NCI-H2171 (cell line): ENCODE data around the gene TMEM86B.

Source experiments
- DNase-seq: peaks from one replicate; lab custom pipeline; 2025; lab: John Stamatoyannopoulos, UW

Gene TMEM86B

GRCh38 chr19:55257461-55258420, 29.2 kb upstream of the TMEM86B start:
- no peak for DNase-seq

GRCh38 chr19:55256562-55257460, 28.2 kb upstream of the TMEM86B start:
- DNase-seq, result no peak

GRCh38 chr19:55255618-55256423, 27.3 kb upstream of the TMEM86B start:
- no peak for DNase-seq

- DNase-seq, result no peak
Measured at GRCh38 chr19:55254625-55254977, 26.0 kb upstream of the TMEM86B start.

- no peak for DNase-seq
Measured at GRCh38 chr19:55253842-55254624, 25.5 kb upstream of the TMEM86B start.

GRCh38 chr19:55252760-55253663, 24.4 kb upstream of the TMEM86B start:
- DNase-seq, result no peak

GRCh38 chr19:55251341-55252081, 22.9 kb upstream of the TMEM86B start:
- no peak for DNase-seq

- no peak for DNase-seq
Measured at GRCh38 chr19:55250262-55251036, 21.9 kb upstream of the TMEM86B start.

DNA sequence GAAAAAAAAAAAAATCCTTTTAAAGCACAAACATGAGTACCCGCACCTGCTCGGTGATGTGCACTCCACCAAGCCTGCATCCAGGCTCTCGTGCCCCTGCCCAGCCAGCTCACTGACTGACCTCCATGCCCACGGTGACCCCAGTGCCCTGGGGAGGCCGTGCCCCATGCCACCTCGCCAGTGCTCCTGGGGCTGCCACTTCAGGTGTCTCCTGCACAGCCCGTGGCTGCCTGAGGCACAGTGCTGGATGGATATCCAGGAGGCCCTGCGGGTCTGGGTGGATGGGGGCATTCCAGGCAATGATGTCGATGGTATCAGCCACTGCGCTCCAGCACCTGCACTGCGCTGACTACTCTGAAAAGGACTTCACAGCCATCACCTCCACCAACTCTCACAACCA, 21.3 kb upstream of the TMEM86B start:
- DNase-seq, result no peak

- DNase-seq, result no peak
Measured at GRCh38 chr19:55248704-55249103, 20.1 kb upstream of the TMEM86B start.

- DNase-seq, result no peak
Measured at GRCh38 chr19:55248166-55248675, 19.7 kb upstream of the TMEM86B start.

GRCh38 chr19:55247621-55248099, 19.1 kb upstream of the TMEM86B start:
- no peak for DNase-seq

- no peak for DNase-seq
Measured at GRCh38 chr19:55246462-55247451, 18.2 kb upstream of the TMEM86B start.

DNA sequence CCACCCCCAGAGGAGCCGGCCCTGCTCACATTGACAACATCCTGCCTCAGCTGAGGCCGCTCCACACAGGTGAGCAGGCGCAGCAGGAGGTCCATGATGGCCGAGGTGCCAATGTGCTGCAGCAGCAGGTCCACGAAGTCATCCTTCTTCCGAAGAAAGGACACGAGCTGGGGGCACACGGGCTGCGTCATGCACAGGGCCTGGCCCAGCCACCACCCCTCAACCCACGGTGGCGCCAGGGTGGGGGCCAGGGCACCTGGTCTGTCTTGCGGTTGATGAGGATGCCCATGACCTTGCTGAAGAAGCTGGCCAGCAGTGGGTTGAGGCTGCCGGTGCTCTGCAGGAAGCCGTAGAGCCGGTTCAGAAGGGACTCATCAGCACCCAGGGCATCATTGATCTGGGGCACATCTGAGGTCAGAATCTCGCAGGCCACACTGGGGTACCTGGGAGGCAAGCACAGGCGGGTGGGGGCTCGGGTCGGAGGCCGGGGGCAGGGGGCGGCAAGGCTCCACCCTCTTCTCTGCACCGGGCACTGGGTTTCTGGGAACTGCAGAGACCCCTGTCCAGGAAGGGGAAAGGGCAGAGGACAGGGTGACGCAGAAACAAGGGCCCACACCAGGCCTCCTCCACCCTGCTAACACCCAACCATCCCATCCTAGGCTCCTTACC, 16.8 kb upstream of the TMEM86B start:
- DNase-seq, result no peak

GRCh38 chr19:55244004-55244680, 15.6 kb upstream of the TMEM86B start:
- no peak for DNase-seq

DNA sequence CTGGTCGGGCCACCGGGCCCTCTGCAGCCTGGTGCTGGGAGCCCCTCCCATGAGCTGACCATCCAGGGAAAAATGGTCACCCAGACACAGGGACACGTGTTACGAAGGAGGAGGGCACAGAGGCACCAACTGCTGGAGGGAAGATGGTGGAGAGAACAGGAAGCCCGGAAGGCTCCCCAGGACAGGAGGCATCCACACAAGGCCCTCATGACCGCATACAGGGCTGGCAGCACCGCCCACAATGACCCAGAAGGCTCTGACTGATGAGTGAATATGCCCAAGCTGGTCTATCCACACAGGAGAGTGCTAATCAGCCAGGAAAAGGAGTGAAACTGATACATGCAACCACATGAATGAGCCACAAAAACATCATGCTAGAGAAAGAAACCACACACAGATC, 14.0 kb upstream of the TMEM86B start:
- no peak for DNase-seq
